SK-N-SH (cell line): ENCODE data around the gene PHC2.

ENCODE experiments used
- CTCF ChIP-seq: fragments of 200-600 bp; sonication (generic); IDR thresholded peaks from 2 replicates; pipeline ENCODE4 v1.6.1; 2017; ENCODE audit warnings: antibody characterized with exemption, mild to moderate bottlenecking, moderate library complexity
- YY1 ChIP-seq: IDR thresholded peaks from 2 replicates; pipeline ENCODE4 v1.4.0; 2012; ENCODE audit warnings: low read depth, mild to moderate bottlenecking

- no peak for TF ChIP-seq YY1
- TF ChIP-seq CTCF = no peak
Measured at GRCh38 chr1:33393524-33393923, 37.4 kb downstream of the PHC2 start.
